Fibroblast of skin of abdomen (primary cell): ENCODE data around the gene BRINP1. TPM values are rescaled to one million over a fixed set of nuclear protein-coding genes. Genes with fewer than 3 reads are reported as not detected.

ENCODE experiments used
- DNase-seq: peaks from one replicate; pipeline ENCODE4 v3.0.0-alpha.2; 2013
- polyA plus RNA-seq, 2 experiments: library from polyadenylated mRNA; unstranded; fragments of 120-200 nt; gene quantifications; one replicate each; pipeline ENCODE4 v1.2.1, GENCODE V29; 2013; ENCODE audit not compliant: insufficient read length in 2 of 2

The BRINP1 gene
- polyA plus RNA-seq (2013, experiment 1 of 2; ENCODE audit: insufficient read length), result 0.32 TPM
- polyA plus RNA-seq (2013, experiment 2 of 2; ENCODE audit: insufficient read length), result 0.34 TPM

- DNase-seq, result peak; percentile 35
These were observed at the start of gene BRINP1 for GRCh38 chr9:119368681-119369581. TSS of gene BRINP1 (minus strand) at chr9:119369435. CDS start at chr9:119313355, 56,080 bp downstream.

GRCh38 chr9:119418721-119419120, 49.5 kb upstream of the BRINP1 start:
- no peak for DNase-seq

- DNase-seq, result no peak
These were observed 47.6 kb upstream of the BRINP1 start for GRCh38 chr9:119416793-119417192.

GRCh38 chr9:119412399-119412798, 43.2 kb upstream of the BRINP1 start:
- no peak for DNase-seq

- DNase-seq, result no peak
These were observed 40.3 kb upstream of the BRINP1 start for GRCh38 chr9:119409552-119409951.

GRCh38 chr9:119400606-119401005, 31.4 kb upstream of the BRINP1 start:
- DNase-seq, result no peak

- DNase-seq, result no peak
These were observed 29.1 kb upstream of the BRINP1 start for GRCh38 chr9:119398350-119398749.

- DNase-seq, result no peak
These were observed 22.6 kb upstream of the BRINP1 start for GRCh38 chr9:119391878-119392277.

- peak; percentile 4 for DNase-seq
These were observed 6.7 kb upstream of the BRINP1 start for GRCh38 chr9:119375892-119376291.

- no peak for DNase-seq
These were observed 3.7 kb upstream of the BRINP1 start for GRCh38 chr9:119372951-119373350.

GRCh38 chr9:119370816-119371215, 1.6 kb upstream of the BRINP1 start:
- DNase-seq, result peak; percentile 22

GRCh38 chr9:119369680-119370366, 588 bp upstream of the BRINP1 start:
- DNase-seq, result no peak

GRCh38 chr9:119368179-119368578, 1.1 kb downstream of the BRINP1 start:
- DNase-seq, result no peak

- DNase-seq, result no peak
These were observed 1.6 kb downstream of the BRINP1 start for GRCh38 chr9:119367683-119368075.

- DNase-seq, result no peak
These were observed 2.1 kb downstream of the BRINP1 start for GRCh38 chr9:119366909-119367682.

- DNase-seq, result peak; percentile 4
These were observed 3.8 kb downstream of the BRINP1 start for GRCh38 chr9:119365291-119366027.

- no peak for DNase-seq
These were observed 9.0 kb downstream of the BRINP1 start for GRCh38 chr9:119360237-119360636.

- no peak for DNase-seq
These were observed 11.7 kb downstream of the BRINP1 start for GRCh38 chr9:119357336-119358096.

GRCh38 chr9:119349351-119349825, 19.8 kb downstream of the BRINP1 start:
- DNase-seq, result no peak

- DNase-seq, result no peak
These were observed 25.9 kb downstream of the BRINP1 start for GRCh38 chr9:119343059-119343990.
